ENCODE measurements around the gene TTYH3.

TTYH3 gene

DNA sequence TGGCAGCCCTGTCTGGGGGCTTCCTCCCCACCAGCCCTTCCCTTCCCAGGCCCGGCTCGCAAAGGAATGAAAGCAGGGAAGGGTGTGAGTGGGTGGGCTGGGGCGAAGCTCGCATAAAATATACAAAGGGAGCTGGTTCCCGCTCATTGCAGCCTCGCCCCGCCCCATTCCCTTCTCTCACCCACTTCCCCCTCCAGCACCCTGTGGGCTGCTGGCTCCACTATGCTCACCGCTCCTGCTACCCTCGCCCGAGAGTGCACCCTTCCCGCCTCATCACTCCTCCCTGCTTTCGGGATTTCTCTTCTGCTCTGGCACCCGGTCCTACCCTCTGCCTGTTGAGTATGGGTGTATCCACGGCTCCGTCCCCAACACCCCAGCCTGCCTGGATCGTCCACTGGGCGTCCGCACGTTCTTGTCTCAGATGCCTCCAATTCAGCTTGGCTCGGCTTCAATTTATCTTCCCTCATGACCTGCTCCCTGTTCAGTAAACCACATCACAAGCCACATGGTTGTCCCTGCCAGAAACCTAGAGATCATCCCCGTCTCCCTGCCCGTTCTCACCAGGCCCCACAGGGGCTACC, 14.4 kb upstream of the TTYH3 start:
- DNase-seq: no peak

DNA sequence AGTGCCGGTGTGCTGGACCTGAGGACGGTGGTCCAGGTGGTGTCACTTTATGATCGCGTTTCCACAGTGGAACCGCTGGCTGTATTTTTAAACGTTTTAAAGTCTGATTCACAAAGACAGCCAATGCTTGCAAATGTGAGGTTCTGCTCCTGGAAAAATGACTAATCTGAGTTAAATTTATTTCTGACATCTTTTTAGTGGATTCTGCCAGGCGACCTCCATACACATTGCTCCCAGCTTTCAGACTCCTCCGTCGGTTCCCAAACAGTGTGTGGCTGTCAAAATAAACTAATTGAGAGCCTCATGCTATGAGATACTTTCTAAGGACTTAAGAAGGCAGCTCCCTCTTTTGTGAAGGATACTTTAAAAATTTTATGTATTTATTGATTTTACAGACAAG, 12.7 kb upstream of the TTYH3 start:
- DNase-seq: no peak

DNA sequence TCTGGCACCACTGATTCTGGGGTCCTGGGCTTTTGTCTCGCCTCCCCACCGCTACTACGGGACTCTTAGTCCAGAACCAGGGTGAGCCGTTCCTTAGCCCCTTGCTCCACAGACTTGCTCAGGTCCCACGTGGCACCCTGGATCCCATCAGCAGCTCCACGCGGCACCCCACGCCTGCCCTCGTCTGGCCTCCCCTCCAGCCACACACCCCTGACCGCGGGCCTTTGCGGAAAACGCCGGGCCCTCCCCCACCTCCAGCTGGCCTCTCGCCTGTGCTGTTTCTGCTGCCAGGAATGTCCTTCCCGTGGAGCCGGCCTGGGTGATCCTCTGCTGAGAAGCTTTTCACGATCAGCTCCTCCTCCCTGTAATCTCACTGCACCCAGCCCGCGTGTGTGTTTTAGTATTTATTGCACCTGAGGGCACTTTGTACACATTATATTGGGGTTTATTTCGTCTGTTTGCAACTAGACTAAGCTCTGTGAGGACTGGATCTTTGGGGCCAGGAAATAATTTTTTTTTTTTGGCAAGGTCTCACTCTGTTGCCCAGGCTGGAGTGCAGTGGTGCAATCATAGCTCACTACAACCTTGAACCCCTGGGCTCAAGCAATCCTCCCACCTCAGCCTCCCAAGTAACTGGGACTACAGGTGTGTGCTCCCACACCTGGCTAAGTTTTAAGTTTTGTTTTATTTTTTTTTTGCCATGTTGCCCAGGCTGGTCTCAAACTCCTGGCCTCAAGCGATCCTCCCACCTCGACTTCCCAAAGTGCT, 10.5 kb upstream of the TTYH3 start:
- no peak for DNase-seq

DNA sequence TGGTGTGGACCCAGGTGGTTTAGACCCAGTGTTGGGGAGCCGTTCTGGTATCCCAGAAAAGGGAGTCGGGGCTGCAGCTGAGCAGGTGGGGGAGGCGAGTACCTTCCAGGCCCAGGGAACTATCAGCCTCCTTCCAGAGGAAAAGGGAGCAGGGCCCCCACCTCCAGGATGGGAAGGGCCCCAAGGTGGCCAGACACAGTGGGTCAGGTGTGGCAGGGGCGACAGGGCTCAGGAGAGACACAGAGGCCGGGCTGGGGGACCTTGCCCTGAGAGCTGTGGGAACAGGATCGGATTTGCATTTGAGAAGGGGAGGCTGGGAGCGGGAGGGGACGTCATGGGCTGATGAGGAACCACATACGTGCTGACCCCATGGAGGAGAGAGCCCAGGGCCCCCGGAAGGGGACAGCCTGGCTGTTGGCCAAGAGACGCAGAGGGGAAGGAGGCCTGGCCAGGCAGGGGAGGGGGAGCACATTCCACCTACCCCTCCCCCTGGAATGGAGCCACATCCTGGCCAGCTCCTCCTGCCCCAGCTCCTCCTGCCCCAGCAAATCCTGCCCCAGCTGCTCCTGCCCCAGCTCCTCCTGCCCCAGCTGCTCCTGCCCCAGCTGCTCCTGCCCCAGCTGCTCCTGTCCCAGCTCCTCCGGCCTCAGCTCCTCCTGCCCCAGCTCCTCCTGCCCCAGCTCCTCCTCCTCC, 9.7 kb upstream of the TTYH3 start:
- DNase-seq: no peak

DNA sequence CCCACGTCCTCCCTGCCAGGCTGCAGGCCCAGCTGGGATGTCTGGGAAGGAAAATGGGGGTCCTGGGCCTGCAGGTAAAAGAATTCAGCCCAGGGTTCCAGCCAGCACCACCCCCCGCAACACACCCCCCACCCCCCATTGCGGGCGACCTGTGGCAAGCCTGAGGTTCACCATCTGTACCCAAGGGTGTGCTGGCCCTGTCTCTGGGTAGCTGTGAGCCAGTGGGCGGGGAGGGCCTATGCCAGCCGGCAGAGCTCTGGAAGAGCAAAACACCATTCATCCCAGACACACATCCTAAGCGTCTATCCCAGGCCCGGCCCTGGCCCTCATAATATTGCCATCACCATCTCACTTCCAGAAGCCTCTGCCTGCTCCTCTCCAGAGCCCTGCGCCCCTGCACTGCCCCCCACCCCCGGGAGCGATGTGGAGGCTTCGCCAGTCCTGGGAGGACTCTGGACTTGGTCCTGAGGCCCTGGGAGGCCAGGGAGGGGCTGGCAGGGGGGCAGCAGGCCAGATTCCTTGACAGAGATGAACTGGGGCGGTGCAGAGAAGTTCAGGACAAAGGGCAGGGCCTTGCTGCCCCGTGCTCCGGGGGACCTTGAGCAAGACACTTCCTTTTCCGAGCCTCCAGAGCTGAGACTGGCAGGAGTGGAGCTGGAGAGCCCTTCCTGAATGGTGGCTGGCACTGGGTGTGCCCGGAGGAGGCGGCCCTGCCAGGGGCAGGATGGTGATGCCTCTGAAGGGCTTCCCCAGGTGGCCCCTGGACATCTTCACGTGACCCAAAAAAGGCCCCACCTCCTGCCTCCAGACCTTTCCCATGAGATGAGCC, 8.7 kb upstream of the TTYH3 start:
- no peak for DNase-seq

DNA sequence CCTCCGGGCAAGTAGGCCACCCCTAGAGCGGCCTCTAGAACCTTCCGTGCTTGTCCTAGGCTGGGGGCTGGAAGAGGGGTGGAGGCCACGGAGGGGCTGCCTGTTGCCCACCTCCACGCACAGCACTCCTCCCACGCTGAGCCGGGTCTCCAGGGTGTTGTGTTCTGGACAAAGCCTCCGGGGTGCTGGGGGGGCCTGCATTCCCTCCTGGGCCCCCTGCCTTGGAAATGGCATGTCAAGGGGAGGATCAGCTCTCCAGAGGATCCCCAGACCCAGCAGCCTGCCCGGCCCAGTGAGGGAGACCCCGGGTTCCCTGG, 8.1 kb upstream of the TTYH3 start:
- no peak for DNase-seq

DNA sequence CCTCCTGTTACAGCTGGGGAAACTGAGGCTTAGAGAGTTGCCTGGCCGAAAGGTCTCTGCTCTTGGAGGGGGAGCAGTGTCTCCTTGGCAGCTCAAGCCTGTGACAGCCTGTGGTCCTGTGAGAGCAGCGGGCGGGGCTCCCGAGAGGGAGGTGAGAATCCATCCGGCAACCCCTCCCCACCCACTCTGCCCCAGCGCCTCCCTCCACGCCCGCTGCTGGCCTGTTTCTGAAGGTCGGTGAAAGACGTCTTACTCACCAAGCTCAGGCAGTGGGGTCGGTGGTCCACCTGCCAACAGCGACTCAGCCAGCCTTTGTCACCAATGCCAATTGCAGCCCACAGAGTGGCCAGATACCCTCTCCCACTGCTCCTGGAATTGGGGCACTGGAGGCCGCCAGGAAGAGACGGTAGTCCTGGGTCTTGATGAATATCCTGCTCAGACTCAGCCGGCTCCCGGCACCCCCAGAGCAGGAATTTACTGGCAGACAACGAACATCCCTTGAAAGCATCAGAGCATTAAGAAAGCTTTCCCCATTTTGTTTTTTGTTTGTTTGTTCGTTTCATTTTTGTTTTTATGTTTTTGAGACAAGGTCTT, 7.4 kb upstream of the TTYH3 start:
- DNase-seq: no peak

DNA sequence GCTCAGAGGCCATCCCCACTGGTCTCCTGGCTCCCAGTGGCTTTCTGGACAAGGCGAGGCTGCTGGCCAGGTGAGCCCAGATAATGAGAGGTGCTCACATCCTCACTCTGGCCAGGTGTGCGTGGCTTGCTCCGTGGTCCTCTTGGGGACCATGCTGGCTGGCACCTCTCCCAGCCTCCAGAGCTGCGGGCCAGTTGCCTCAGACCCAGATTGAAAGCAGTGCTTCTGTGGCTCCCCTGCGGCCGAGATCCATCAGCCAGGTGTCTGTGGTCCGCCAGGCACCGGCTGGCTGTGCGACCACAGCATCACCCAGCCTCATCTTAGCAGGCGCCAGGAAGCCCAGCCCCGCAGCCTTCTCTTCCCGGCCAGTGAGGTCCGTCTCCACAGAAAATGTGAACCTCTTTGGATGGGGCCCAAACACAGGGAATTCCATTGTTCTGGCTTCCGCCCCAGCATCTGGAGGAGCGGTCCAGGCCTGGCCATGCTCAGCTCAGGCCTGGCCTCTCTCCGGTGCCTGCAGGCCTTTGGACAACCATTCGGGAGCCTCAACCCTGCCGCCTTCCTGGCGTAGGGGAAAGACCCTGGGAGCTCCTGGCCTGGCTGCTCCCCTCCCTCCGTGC, 5.2 kb upstream of the TTYH3 start:
- no peak for DNase-seq

DNA sequence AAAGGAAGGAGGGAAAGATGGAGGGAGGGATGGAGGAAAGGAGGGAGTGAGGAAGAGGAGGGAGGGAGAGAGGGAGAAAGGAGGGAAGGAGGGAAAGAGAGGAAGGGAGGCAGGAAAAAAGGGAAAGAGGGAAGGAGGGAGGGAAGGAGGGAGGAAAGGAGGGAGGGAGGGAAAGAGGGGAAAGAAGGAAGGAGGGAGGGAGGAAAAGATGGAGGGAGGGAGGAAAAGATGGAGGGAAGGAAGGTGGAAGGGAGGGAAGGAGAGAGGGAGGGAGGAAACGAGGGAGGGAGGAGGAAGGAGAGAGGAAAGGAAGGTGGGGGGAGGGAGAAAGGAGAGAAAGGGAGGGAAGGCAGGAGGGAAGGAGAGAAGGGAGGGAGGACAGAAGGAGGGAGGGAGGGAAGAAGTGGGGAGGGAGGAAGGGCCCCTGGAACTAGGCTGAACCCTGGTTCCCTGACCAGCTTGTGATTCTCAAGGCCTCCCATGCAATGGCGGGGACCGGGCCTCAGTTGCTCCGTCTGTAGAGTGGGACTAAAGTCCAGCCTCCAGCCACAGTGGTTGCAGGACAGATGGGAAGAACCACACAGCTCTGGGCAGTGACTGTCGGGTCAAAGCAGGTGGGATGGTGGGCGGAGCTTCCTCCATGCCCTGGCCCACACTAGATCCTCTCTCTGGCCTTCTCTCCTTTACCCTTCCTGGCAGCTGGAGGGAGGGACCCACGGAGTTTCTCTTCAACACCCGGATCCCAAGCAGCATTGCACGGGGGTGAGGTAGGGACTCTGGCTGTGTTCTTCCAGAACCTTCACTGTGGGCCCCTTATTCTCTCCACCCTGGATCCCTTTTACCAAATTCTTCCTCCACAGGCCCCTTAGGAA, 4.3 kb upstream of the TTYH3 start:
- DNase-seq: no peak

DNA sequence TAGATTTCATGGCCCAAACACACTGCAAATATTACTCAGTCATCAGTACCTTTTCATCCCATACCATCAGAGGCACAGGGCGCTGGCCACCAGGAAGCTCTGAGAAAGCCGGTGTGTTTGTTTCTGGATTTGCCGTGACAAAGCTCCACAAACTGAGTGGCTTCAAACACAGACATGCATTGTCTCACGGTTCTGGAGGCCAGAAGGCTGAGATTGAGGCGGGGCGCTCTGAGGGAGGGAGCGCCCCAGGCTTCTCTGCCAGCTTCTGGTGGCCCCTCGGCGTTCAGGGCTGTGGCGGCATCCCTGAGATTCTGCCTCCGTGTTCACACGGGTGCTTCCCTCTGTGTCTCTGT, 3.7 kb upstream of the TTYH3 start:
- no peak for DNase-seq

DNA sequence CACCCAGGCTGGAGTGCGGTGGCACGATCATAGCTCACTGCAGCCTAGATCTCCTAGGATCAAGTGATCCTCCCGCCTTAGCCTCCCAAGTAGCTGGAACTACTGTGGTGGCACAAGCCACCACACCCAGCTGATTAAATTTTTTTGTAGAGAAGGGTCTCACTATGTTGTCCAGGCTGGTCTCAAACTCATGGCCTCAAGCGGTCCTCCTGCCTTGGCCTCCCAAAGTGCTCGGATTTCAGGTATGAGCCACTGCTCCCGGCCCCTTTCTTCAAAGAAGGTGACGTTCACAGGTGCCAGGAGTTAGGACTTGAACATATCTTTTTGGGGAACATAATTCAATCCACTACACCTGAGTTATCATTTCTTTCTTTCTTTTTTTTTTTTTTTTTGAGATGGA, 2.9 kb upstream of the TTYH3 start:
- DNase-seq: no peak

DNA sequence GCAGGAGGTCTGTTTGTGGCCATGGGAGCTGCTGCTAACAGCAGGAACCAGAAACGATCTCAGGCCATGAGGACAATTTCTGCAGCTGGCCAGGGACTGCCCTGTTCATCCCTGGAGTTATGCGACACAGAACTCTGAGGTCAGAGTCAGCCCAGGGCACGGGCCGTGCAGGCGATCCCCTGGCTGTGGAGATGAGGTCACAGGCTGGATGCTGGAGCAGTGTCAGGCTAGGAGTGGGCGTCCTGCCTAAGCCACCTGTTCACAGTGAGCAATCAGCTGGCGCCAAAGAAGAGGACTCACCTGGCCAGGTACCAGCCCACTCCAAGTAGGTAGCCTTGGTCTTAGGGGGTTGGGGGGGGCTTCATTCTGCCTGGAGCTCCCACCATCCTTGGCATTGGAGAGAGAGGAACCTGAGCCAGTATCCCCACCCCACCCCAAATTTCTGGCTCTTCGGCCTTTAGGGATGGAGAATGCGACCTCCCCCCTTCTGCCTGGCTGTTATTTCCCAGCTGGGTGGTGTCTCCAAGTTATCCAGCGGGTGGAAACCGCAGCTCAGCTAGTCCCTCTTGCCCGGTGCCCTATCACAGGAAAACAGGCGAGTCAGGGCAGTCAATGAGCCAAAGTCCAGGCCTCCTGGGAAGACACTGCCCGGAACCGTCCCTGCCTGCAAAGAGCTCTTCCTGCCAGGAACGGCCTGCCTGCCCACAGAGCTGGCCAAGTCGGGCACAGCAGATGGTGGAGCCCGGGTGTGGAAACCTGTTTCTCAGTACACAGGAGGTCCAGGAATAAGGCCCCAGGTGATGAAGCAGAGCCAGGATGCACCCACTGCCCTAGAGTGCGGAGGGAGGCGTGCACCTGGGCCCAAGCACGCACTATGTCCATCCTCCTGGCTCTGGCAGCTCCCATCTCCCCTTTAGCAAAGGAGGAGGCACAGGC, 1.8 kb upstream of the TTYH3 start:
- DNase-seq: no peak

DNA sequence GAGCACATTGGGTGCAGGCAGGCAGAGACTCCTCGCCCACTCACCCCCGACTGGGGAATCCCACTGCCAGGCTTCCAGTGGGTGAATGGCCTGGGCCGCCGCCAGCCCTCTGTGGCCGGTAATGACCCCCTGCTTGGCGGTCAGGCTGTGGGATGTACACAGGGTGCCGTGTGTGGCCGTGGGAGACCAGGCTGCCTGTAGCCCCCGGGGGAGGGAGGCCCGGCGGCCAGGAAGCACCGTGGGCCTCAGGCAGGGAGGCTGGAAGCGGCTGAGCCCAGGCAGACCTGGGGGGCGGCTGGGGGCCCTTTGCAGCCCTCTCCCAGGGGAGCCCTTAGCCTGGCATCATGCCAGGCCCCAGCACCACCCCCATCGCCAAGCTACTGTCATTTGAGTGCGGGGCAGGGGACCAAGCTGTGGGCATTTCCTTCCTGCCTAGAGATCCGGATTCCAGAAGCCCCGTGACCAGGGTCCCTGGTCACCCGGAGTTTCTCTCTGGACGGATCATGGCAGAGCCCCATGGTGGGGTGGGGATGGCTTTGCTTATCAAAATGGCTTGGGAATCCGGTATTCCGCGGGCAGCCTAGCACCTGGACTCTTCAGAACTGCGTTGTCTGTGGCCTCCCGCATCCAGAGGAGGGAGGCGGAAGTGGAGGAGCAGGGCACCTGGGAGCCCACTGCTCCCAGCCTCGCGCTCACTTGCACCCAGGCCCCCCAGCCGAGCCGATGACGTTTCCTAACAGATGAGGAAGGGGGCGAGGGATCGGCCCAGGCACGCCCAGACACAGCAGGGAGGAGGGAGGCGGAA, 1.1 kb downstream of the TTYH3 start:
- peak; percentile 58 for DNase-seq

DNA sequence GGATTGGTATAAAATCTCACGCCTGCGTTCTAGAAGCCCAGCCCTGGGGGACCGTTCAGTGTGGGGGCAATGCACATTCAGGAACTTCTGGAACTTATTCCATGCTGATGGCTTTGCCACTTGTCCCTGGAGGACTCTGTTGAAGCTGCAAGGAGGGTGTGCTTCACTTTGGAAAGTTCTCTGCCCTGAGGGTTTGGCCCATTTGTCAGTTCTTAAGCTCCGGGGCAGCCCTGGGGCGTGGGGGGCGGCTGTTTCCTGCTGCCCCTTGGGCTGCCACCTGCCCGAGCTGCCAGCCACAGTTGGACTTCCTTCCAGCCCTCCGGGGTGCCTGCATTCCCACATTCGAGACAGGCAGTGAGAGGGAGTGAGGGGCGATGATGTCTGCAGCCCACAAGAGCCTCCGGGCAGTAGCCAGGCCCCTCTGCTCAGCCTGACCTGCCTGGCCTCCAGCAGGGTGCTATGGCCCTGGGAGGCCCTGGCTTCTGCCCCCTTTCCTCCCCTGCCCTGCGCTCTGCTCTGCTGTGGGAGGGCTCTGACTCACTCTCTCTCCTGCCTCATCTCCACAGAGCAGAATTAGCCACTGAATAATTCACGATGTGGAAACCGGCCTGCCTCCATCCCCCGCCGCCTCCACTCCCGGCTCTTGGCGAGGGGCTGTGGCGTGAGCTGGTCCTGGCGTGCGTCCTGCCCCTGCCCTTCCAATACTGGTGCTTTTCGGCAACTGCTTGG, 1.9 kb downstream of the TTYH3 start:
- DNase-seq: no peak

DNA sequence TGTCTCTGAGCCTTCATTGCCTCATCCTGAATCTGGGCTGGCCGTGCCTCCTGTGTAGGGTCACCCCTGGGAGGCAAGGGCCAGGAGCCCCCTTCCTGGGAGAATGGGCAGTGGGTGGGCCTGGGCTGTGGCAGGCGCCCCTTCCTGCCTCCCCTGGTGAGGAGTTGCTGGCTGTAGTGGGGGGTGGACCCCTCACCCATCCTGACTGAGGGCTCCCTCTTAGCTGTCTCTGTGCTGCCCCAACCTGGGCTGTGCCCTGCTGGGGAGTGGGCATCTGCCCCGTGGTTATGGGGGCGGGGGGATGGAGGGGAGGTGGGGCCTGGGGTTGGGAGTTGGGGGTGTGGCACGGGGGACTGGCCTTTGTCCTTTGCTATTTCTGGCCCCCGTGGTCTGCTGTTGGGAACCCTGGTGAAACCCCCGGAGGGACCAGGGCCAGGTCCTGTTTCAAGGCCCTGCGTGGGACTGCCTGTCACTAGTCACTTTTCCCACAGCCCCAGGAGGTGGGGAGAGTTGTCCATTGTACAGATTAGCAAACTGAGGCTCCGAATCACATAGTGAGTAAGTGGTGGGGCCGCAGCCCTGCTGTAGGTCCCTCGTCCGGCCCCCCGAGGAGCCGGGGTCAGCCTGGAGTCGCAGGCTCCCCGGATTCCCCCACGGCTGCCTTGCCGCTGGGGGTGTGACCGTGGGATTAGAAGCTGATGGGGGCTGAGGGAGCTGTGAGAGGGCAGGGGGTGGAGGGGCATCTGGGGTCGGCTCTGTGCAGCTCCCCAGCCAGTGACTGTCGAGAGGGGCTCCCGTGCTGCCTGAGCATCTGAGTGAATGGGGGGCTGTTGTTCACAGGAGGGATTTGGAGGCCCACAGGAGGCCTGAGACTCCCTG, 2.7 kb downstream of the TTYH3 start:
- no peak for DNase-seq

DNA sequence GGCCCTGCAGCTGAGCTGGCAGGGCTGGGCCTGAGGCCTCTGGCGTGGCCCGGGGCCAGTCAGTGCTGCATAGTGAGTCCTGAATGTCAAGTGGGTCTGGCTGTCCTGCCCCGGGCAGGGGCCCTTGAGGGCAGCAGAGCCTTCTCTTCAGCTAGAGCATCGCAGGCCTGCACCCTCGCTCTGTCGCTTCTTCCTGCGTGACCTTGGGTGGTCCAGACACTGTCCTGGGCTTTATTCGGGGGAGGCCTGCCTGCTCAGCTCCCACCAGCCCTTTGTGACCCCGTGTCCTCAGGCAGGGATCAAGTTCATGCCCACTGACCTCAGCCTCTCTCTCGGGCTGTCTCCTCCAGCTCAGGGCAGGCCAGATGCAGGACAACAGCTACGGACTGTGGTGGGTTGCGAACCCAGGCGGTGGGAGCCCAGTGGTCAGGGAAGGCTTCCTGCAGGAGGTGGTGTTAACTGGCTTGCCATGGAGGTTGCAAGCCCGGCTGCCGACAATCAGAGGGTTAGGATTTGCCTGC, 3.4 kb downstream of the TTYH3 start:
- DNase-seq: no peak

DNA sequence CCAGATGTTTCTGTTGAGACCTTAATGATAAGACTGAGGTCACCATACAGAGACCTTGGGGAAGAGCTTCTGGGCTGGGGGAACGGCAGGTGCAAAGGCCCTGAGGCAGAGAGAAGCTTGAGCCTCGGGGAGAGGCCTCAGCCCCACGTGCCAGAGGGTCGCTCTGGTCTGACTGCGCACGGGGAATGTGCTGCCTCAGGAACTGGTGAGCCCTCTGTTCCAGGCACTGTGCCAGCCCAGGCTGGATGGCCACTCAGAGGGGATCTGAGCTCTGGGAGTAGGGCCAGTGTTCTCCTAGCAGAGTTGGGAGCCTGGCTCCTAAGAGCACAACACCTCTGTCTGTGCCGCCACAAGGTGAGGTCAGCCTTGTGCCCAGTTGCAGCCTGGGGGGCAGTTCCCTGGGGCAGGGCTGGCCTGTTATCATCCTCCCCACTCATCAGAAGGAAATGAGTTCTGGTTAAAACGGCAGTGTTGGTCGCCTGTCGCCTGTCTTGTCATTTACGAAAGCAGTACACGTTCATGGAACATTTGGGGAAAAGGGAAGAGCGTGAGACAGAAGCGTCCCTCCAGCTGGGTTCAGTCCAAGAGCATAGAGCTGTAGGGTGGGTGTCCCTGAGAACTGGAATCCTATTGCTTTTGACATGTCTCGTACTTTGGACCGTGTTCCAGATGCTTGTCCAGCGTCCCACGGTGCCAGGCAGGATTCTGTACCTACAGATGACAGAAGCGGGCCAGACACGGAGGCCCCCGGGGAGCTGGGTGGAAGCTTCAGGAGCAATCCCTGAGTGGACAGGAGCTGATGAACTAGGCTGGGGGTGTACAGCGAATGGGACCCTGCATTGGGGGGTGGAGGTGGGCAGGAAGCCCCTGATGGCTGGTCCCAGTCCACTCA, 4.3 kb downstream of the TTYH3 start:
- DNase-seq: peak; percentile 55
